ENCODE results near the gene CENPO. TPM values are rescaled to one million over a fixed set of nuclear protein-coding genes. Genes with fewer than 3 reads are reported as not detected.

Gene CENPO
- total RNA-seq, 1 experiment from 2014 or later, result 27.9 TPM

DNA sequence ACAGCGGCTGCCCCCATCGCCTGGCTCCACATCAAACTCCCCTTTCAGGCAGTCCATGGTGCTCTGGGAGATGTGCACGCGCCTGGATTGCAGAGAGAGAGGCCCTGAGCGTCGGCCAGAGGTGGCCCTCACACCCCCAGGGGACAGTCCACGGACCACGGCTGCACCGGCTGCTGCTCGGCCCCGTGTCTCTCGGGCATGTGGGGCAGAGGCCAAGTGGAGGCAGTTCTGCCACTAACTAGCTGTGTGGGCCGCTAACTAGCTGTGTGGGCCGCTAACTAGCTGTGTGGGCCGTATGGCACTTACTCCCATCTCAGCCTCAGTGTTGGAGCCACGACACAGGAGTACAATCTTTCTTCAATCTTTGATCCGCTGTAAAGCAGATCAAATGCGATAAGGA is 45.3 kb downstream of the CENPO start:
- H3K9me3 ChIP-seq (ENCODE audit: control insufficient read depth in 1 of 2, insufficient read depth in 1 of 2, low read depth in 1 of 2, low read length in 2 of 2), result no peaks in the 10 kb centered on the region
- TF ChIP-seq EGR1 (IDR thresholded peaks at IDR 0.05; ENCODE audit: low read depth) (no peak), FOSL1 (IDR thresholded peaks at IDR 0.05; ENCODE audit: low read depth) (no peak), JUND (IDR thresholded peaks at IDR 0.05) (no peak), SP1 (IDR thresholded peaks at IDR 0.05; ENCODE audit: low read depth) (no peak), YY1 (IDR thresholded peaks at IDR 0.05; ENCODE audit: extremely low read depth, insufficient replicate concordance, low read depth, low read length) (no peak), CBX3 (IDR thresholded peaks at IDR 0.05; ENCODE audit: low read depth) (no peak), EZH2phosphoT487 (IDR thresholded peaks at IDR 0.05; ENCODE audit: borderline replicate concordance) (no peak), POLR2A (IDR thresholded peaks at IDR 0.05; ENCODE audit: borderline replicate concordance, extremely low read depth, insufficient read depth, insufficient read length) (no peak), SIN3A (IDR thresholded peaks at IDR 0.05; ENCODE audit: low read depth) (no peak), RAD21 (IDR thresholded peaks at IDR 0.05; ENCODE audit: low read depth) (no peak), EZH2 (IDR thresholded peaks at IDR 0.05) (no peak)
- TF ChIP-seq, protein P1, sequence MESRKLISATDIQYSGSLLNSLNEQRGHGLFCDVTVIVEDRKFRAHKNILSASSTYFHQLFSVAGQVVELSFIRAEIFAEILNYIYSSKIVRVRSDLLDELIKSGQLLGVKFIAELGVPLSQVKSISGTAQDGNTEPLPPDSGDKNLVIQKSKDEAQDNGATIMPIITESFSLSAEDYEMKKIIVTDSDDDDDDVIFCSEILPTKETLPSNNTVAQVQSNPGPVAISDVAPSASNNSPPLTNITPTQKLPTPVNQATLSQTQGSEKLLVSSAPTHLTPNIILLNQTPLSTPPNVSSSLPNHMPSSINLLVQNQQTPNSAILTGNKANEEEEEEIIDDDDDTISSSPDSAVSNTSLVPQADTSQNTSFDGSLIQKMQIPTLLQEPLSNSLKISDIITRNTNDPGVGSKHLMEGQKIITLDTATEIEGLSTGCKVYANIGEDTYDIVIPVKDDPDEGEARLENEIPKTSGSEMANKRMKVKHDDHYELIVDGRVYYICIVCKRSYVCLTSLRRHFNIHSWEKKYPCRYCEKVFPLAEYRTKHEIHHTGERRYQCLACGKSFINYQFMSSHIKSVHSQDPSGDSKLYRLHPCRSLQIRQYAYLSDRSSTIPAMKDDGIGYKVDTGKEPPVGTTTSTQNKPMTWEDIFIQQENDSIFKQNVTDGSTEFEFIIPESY (IDR thresholded peaks at IDR 0.05; ENCODE audit: extremely low read depth, insufficient replicate concordance, low read length), result no peak
- TF ChIP-seq, protein P2, sequence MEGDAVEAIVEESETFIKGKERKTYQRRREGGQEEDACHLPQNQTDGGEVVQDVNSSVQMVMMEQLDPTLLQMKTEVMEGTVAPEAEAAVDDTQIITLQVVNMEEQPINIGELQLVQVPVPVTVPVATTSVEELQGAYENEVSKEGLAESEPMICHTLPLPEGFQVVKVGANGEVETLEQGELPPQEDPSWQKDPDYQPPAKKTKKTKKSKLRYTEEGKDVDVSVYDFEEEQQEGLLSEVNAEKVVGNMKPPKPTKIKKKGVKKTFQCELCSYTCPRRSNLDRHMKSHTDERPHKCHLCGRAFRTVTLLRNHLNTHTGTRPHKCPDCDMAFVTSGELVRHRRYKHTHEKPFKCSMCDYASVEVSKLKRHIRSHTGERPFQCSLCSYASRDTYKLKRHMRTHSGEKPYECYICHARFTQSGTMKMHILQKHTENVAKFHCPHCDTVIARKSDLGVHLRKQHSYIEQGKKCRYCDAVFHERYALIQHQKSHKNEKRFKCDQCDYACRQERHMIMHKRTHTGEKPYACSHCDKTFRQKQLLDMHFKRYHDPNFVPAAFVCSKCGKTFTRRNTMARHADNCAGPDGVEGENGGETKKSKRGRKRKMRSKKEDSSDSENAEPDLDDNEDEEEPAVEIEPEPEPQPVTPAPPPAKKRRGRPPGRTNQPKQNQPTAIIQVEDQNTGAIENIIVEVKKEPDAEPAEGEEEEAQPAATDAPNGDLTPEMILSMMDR (IDR thresholded peaks at IDR 0.05 in 2 of 3, conservative IDR thresholded peaks at IDR 0.05 in 1 of 3; ENCODE audit: borderline replicate concordance in 1 of 3, insufficient read depth in 1 of 3, low read depth in 2 of 3, low read length in 2 of 3), result no peak
- H3K4me2 ChIP-seq (ENCODE audit: low read length), result no peak overlapping the region
- intact Hi-C loops (cut with micrococcal nuclease), result no loop called here
- H3K9ac ChIP-seq (ENCODE audit: low read length), result no peak overlapping the region
- no TSS peak for BruUV-seq (replicated peaks)
- no peaks in the 10 kb centered on the region for H3K9me2 ChIP-seq (ENCODE audit: insufficient read depth)
- no peaks in the 10 kb centered on the region for H4K20me1 ChIP-seq (ENCODE audit: insufficient read depth)
- peaks cover 0 to 19% of the 10 kb centered on the region in 2 experiments; a peak in 3 of 4 replicates for H3K36me3 ChIP-seq (ENCODE audit: control insufficient read depth in 1 of 2, insufficient read depth in 2 of 2, low read length in 2 of 2)
- H3K4me3 ChIP-seq (replicated peaks in 1 of 2; ENCODE audit: low read depth in 1 of 2, low read length in 2 of 2), result no peak overlapping the region
- no peaks in the 10 kb centered on the region for H3K79me2 ChIP-seq (ENCODE audit: insufficient read depth, low read length)
- ChIA-PET CTCF (interaction anchor here (0.7 kb wide), 1 partner anchor 11 kb away, joined by 3 read pairs; no protein-coding TSS in a partner anchor), RAD21 (ENCODE audit: low non-redundant PET in 1 of 2, low total read pairs in 2 of 2, uncharacterized antibody in 2 of 2, unreplicated experiment in 2 of 2) (no interaction called here), POLR2A (no interaction called here)
- H3K27ac ChIP-seq (ENCODE audit: low read depth, low read length), result no peak overlapping the region
- no peak for ATAC-seq
- no peaks in the 10 kb centered on the region for H3K27me3 ChIP-seq (ENCODE audit: insufficient read depth, low read length)
- no peak for DNase-seq (ENCODE audit: low read depth, low spot score)
- no peak overlapping the region for H2AFZ ChIP-seq (ENCODE audit: low read depth, low read length, poor library complexity, severe bottlenecking)
- H3K4me1 ChIP-seq (ENCODE audit: control insufficient read depth in 1 of 2, insufficient read depth in 2 of 2, low read length in 2 of 2), result peaks cover 0 to 17% of the 10 kb centered on the region in 2 experiments; a peak in 2 of 4 replicates
